ENCODE results near the gene KLK3. TPM values are rescaled to one million over a fixed set of nuclear protein-coding genes. Genes with fewer than 3 reads are reported as not detected.

KLK3 gene
- total RNA-seq, 6 experiments from 2014 or later = not detected

DNA sequence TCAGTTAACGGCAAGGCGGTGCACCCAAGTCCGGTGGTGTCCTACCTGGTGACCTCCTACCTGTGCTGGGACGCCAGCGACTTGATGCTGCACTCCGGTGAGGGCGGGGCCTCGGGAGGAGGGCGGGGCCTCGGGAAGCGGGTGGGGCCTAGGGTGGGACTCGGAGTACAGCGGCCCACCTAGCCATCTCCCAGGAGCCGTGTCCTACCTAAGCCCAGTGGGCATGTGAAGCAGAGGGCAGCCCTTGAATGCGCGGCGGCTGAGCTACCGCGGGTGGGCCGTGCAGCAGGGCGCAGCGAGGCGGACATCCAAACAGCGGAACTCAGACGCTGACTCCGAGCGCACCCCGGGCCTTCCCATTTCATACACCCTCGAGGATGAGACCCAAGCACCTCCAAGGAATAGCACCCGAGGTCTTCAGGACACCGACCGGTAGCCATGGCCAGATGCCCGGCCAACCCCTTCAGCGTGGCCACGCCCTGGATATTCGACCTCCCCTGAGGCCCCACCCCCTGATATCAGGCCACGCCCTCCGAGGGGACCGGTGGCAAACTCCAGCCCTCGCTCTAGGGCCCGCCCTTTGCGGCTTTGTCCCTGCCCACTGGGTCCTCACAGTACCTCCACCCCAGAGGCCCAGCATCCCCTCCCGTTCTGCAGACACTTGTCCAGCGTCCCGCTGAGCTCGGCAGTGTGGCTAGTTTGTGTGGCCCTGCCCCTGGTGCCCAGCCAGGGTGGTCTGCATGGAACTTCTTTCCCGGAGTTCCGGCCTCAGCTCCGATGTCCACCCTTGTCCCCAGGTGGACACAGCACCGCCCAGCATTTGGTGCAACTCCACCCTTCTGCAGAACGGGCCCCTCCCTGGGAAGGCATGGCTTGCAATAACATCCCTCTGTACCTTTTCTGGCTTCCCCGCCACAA lies 36.5 kb upstream of the KLK3 start:
- Mint-ChIP-seq H3K36me3 (ENCODE audit: low read depth) (no peaks in the 10 kb centered on the region), H3K9me3 (no peaks in the 10 kb centered on the region; the same call in 1 of the 2 replicates), H3K4me1 (ENCODE audit: low read depth) (peaks cover 7% of the 10 kb centered on the region), H3K4me3 (no peak overlapping the region), H3K27me3 (ENCODE audit: insufficient read depth) (peaks cover 51% of the 10 kb centered on the region), H3K27ac (no peak overlapping the region)
- no peak for DNase-seq
- TF ChIP-seq, protein P1, sequence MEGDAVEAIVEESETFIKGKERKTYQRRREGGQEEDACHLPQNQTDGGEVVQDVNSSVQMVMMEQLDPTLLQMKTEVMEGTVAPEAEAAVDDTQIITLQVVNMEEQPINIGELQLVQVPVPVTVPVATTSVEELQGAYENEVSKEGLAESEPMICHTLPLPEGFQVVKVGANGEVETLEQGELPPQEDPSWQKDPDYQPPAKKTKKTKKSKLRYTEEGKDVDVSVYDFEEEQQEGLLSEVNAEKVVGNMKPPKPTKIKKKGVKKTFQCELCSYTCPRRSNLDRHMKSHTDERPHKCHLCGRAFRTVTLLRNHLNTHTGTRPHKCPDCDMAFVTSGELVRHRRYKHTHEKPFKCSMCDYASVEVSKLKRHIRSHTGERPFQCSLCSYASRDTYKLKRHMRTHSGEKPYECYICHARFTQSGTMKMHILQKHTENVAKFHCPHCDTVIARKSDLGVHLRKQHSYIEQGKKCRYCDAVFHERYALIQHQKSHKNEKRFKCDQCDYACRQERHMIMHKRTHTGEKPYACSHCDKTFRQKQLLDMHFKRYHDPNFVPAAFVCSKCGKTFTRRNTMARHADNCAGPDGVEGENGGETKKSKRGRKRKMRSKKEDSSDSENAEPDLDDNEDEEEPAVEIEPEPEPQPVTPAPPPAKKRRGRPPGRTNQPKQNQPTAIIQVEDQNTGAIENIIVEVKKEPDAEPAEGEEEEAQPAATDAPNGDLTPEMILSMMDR (IDR thresholded peaks at IDR 0.05) = no peak

DNA sequence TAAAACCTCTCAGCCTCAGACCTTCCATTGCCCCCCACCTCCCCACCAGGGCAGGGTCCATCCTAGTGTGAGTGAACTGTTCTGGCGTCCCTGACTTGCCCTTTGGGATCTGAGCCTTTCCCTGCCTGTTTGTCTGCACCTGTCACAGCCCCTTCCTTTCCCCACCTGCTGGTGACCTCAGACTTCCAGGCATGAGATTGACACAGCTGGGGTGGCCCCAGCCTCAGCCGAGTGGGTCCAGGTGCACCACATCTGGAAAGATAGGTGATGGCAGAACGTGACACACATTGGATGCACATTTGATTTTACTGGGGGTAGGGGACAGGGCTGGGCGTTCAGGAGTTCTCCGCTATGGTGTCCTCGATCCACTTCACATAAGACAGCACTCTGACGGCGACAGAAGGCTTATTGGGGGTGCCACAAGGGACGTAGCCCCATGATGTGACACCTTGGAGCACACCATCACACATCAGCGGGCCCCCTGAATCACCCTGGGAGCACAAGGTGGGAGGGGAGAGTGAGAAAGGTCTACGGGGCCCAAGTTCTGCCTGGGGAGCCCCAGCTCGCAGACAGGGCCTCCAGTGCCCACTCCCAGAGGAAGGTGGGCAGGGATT lies 35.7 kb upstream of the KLK3 start:
- H3K4me3 Mint-ChIP-seq = no peak overlapping the region
- H3K9me3 Mint-ChIP-seq = no peaks in the 10 kb centered on the region; the same call in 1 of the 2 replicates
- TF ChIP-seq, protein P1 (IDR thresholded peaks at IDR 0.05) = no peak
- H3K27ac Mint-ChIP-seq = no peak overlapping the region
- H3K4me1 Mint-ChIP-seq (ENCODE audit: low read depth) = peaks cover 7% of the 10 kb centered on the region
- DNase-seq = no peak
- no peaks in the 10 kb centered on the region for H3K36me3 Mint-ChIP-seq (ENCODE audit: low read depth)
- peaks cover 51% of the 10 kb centered on the region for H3K27me3 Mint-ChIP-seq (ENCODE audit: insufficient read depth)

DNA sequence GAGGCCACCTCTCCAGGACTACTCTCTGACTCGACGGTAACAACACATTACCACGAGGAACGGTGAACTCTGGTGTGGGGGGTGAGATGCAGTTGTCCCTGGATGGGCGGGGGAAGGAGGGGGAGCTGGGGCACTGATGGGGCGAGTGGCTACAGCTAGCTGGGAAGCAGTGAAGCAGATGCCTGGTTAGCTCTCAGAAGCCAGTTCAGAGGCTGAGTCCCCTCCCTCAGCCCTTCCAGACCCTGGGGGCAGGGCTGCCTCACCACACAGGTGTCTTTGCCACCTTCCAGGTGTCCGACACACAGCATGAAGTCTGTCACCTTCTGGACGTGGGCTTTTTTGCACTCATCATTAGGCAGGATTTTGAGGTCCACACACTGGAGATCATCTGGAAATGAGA lies 35.1 kb upstream of the KLK3 start:
- DNase-seq = no peak
- Mint-ChIP-seq H3K9me3 (no peaks in the 10 kb centered on the region; the same call in 1 of the 2 replicates), H3K4me3 (no peak overlapping the region), H3K27ac (no peak overlapping the region), H3K4me1 (ENCODE audit: low read depth) (peaks cover 7% of the 10 kb centered on the region), H3K36me3 (ENCODE audit: low read depth) (no peaks in the 10 kb centered on the region), H3K27me3 (ENCODE audit: insufficient read depth) (peaks cover 53% of the 10 kb centered on the region)
- TF ChIP-seq, protein P1 (IDR thresholded peaks at IDR 0.05) = no peak

DNA sequence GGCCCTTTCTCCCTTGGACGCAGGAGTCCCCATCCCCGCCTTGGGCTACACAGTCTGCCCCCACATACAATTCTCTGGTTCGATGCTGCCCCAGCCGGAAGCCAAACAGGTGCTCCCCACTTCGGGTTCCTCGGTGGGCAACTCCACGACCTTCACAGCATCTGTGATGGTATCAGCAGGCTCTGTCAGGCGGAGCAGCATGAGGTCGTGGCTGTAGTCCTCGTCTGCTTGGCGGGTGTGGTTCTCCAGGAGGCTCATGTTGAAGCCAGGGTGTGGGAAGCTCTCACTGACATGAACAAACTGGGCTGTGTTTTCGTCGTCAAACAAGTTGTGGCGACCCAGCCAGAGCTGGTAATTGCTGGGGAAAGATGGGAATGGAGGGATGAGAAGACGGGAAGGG lies 34.6 kb upstream of the KLK3 start:
- H3K4me3 Mint-ChIP-seq = no peak overlapping the region; the same call in 1 of the 2 replicates
- TF ChIP-seq, protein P1 (IDR thresholded peaks at IDR 0.05) = no peak
- no peak overlapping the region for H3K27ac Mint-ChIP-seq
- H3K9me3 Mint-ChIP-seq = no peaks in the 10 kb centered on the region; the same call in 1 of the 2 replicates
- peaks cover 53% of the 10 kb centered on the region for H3K27me3 Mint-ChIP-seq (ENCODE audit: insufficient read depth)
- peaks cover 7% of the 10 kb centered on the region for H3K4me1 Mint-ChIP-seq (ENCODE audit: low read depth)
- H3K36me3 Mint-ChIP-seq (ENCODE audit: low read depth) = no peaks in the 10 kb centered on the region
- DNase-seq = no peak

DNA sequence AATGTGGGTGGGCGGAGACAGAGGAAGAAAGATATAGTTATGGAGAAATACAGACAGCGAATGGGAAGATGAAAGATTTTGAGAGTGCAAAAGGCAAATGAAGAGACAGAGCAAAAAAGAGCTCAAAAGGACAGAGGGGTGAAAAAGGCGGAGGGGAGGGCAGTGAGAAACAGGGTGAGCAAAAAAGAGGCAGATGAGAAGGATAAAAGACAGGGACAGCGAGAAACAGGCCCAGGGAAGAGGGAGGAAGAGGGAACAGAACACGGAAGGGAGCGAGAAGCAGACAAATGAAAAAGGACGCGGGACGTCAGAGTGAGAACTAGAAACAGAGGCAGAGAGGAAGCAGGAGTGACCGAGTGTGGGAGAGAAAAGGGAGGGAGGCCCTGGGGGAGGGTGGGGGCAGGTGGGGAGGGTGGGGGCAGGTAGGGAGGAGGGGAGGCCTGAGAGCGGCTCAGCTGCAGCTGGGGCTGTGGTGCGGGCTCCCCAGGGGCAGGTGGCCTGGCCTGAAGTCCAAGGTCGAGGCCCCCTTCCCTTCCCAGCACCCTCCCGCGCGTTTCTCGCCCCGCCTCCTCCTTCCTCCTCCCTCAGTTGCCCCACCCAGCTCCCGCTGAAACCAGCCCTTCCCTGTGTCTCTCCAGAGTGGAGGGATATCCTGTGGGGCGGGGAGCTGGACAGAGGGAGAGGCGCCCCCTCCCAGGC lies 34.0 kb upstream of the KLK3 start:
- Mint-ChIP-seq H3K27ac (no peak overlapping the region), H3K4me1 (ENCODE audit: low read depth) (peaks cover 7% of the 10 kb centered on the region), H3K9me3 (no peaks in the 10 kb centered on the region; the same call in 1 of the 2 replicates), H3K27me3 (ENCODE audit: insufficient read depth) (peaks cover 53% of the 10 kb centered on the region), H3K36me3 (ENCODE audit: low read depth) (no peaks in the 10 kb centered on the region), H3K4me3 (peak overlapping the region; percentile 32; the same call in 1 of the 2 replicates)
- DNase-seq = no peak
- TF ChIP-seq, protein P1 (IDR thresholded peaks at IDR 0.05) = no peak
